SKM-1 treated with dmso at 0.1 percent for 144 hours (cell line): Measurements from ENCODE around the gene CFAP68.
"Not testable (repeated sequence)": the region's sequence is repeated elsewhere in the genome, so short reads cannot be mapped to it uniquely, and the experiment has no call there.

Experiments used
- DNase-seq: peaks from one replicate; lab custom pipeline; 2025; ENCODE audit not compliant: unreplicated experiment; lab: John Stamatoyannopoulos, UW

Gene CFAP68

GRCh38 chr11:111870522-111870885, 8.8 kb upstream of the CFAP68 start:
- no peak for DNase-seq

- peak; percentile 58 for DNase-seq
Observed at GRCh38 chr11:111870886-111871692, 8.3 kb upstream of the CFAP68 start, which contains the start of gene ALG9. Gene ALG9 (minus strand): TSS chr11:111871581. CDS start chr11:111871482, 99 bp downstream.

GRCh38 chr11:111871693-111872161, 7.6 kb upstream of the CFAP68 start:
- no peak for DNase-seq

- no peak for DNase-seq
Observed at GRCh38 chr11:111878385-111878848, 924 bp upstream of the CFAP68 start.

- no peak for DNase-seq
Observed at GRCh38 chr11:111879637-111879960, 258 bp downstream of the CFAP68 start.

- no peak for DNase-seq
Observed at GRCh38 chr11:111882202-111882601, 2.9 kb downstream of the CFAP68 start.

GRCh38 chr11:111885053-111885452, 5.7 kb downstream of the CFAP68 start:
- not testable (repeated sequence) for DNase-seq

- no peak for DNase-seq
Observed at GRCh38 chr11:111886032-111886431, 6.7 kb downstream of the CFAP68 start.

- DNase-seq: no peak
Observed at GRCh38 chr11:111886844-111887243, 7.5 kb downstream of the CFAP68 start.

- DNase-seq: no peak
Observed at GRCh38 chr11:111905411-111905810, 26.1 kb downstream of the CFAP68 start.

GRCh38 chr11:111906680-111907079, 27.3 kb downstream of the CFAP68 start:
- no peak for DNase-seq

- no peak for DNase-seq
Observed at GRCh38 chr11:111908639-111909305, 29.4 kb downstream of the CFAP68 start.

GRCh38 chr11:111909378-111909777, 30.0 kb downstream of the CFAP68 start:
- DNase-seq: no peak

- DNase-seq: no peak
Observed at GRCh38 chr11:111910676-111911562, 31.6 kb downstream of the CFAP68 start.

GRCh38 chr11:111911563-111912401, 32.4 kb downstream of the CFAP68 start, which contains the start of gene CRYAB:
Gene CRYAB (minus strand): TSS chr11:111911770. CDS start chr11:111911724, 46 bp downstream.
- DNase-seq: no peak

GRCh38 chr11:111912535-111912934, 33.2 kb downstream of the CFAP68 start, which contains the start of gene HSPB2:
Gene HSPB2 (plus strand): TSS chr11:111912734. CDS start chr11:111912830, 96 bp downstream.
- DNase-seq: no peak

- DNase-seq: no peak
Observed at GRCh38 chr11:111913031-111913861, 33.9 kb downstream of the CFAP68 start.

GRCh38 chr11:111913997-111914396, 34.7 kb downstream of the CFAP68 start:
- DNase-seq: no peak

GRCh38 chr11:111916768-111917167, 37.4 kb downstream of the CFAP68 start:
- no peak for DNase-seq
